GM23338 (cell line): Measurements from ENCODE around the gene LIX1L. TPM values are rescaled to one million over a fixed set of nuclear protein-coding genes. Genes with fewer than 3 reads are reported as not detected.

Experiments used
- ATAC-seq: fragments of 200-7000 bp; cut with Tn5 transposase; 3 replicates; pipeline ENCODE4 v1.9.1; 2020
- DNase-seq: peaks from one replicate; pipeline ENCODE4 v3.0.0-alpha.2; 2015; ENCODE audit warnings: low spot score
- H2AFZ ChIP-seq: fragments of 200-600 bp; sonication (generic); 2 replicates; pipeline ENCODE4 v1.8.0; 2016; ENCODE audit warnings: antibody characterized with exemption, mild to moderate bottlenecking, moderate library complexity
- H3F3A ChIP-seq: fragments of 200-600 bp; sonication (generic); replicated peaks from 2 replicates; pipeline ENCODE4 v1.8.0; 2017; ENCODE audit warnings: antibody characterized with exemption, mixed run types, low read depth
- H3K27ac ChIP-seq: fragments of 200-600 bp; sonication (generic); 2 replicates; pipeline ENCODE4 v1.6.1; 2016; ENCODE audit warnings: low read depth
- H3K27me3 ChIP-seq: fragments of 200-600 bp; sonication (generic); 2 replicates; pipeline ENCODE4 v1.8.0; 2016; ENCODE audit warnings: mild to moderate bottlenecking, mixed run types, moderate library complexity; ENCODE audit not compliant: insufficient read depth
- H3K36me3 ChIP-seq: fragments of 200-600 bp; sonication (generic); 2 replicates; pipeline ENCODE4 v1.8.0; 2016; ENCODE audit warnings: mild to moderate bottlenecking; ENCODE audit not compliant: insufficient read depth
- H3K4me1 ChIP-seq: fragments of 200-600 bp; sonication (generic); 2 replicates; pipeline ENCODE4 v1.8.0; 2016; ENCODE audit warnings: mild to moderate bottlenecking, moderate library complexity; ENCODE audit not compliant: insufficient read depth
- H3K4me2 ChIP-seq: fragments of 200-600 bp; sonication (generic); 2 replicates; pipeline ENCODE4 v1.7.1; 2017; ENCODE audit warnings: mixed run types
- H3K4me3 ChIP-seq: fragments of 200-600 bp; sonication (generic); 2 replicates; pipeline ENCODE4 v1.6.1; 2016; ENCODE audit warnings: mixed run types
- H3K79me2 ChIP-seq: fragments of 200-600 bp; sonication (generic); replicated peaks from 2 replicates; pipeline ENCODE4 v1.8.0; 2017; ENCODE audit warnings: mild to moderate bottlenecking; ENCODE audit not compliant: insufficient read depth
- H3K9me2 ChIP-seq: fragments of 200-600 bp; sonication (generic); 2 replicates; pipeline ENCODE4 v1.8.0; 2017; ENCODE audit not compliant: insufficient read depth
- H4K20me1 ChIP-seq: fragments of 200-600 bp; sonication (generic); replicated peaks from 2 replicates; pipeline ENCODE4 v1.8.0; 2017; ENCODE audit warnings: mild to moderate bottlenecking; ENCODE audit not compliant: insufficient read depth
- H3K27ac Mint-ChIP-seq: 2 replicates; pipeline ENCODE4 v1.8.0; 2020; ENCODE audit warnings: inconsistent platforms, mild to moderate bottlenecking, moderate library complexity, mixed read lengths
- H3K27me3 Mint-ChIP-seq: 3 replicates; pipeline ENCODE4 v1.8.0; 2022; ENCODE audit warnings: low read depth, mild to moderate bottlenecking, moderate library complexity, mixed read lengths, inconsistent platforms; ENCODE audit not compliant: insufficient read depth, poor library complexity
- H3K36me3 Mint-ChIP-seq: 3 replicates; pipeline ENCODE4 v1.8.0; 2021; ENCODE audit warnings: low read depth, mild to moderate bottlenecking, inconsistent platforms, moderate library complexity, mixed read lengths
- H3K4me1 Mint-ChIP-seq: 3 replicates; pipeline ENCODE4 v1.8.0; 2020; ENCODE audit warnings: mild to moderate bottlenecking, inconsistent platforms, mixed read lengths
- H3K4me3 Mint-ChIP-seq: 3 replicates; pipeline ENCODE4 v1.8.0; 2021; ENCODE audit warnings: moderate library complexity, mild to moderate bottlenecking, inconsistent platforms, mixed read lengths
- H3K9me3 Mint-ChIP-seq: 3 replicates; pipeline ENCODE4 v1.8.0; 2020; ENCODE audit warnings: moderate library complexity, mild to moderate bottlenecking, inconsistent platforms, mixed read lengths
- CREB1 ChIP-seq: fragments of 250-450 bp; sonication (Bioruptor Pico); IDR thresholded peaks from 2 replicates; pipeline ENCODE4 v1.5.0; 2020; ENCODE audit warnings: low read depth, mild to moderate bottlenecking, moderate library complexity
- CTCF ChIP-seq, 2 experiments: fragments of 200-600 bp in 1 of 2; sonication (generic) in 1 of 2; conservative IDR thresholded peaks; 2 replicates each; pipeline versions ENCODE4 v1.5.1 to v1.6.1; 2016 to 2017; ENCODE audit warnings: antibody characterized with exemption in 2 of 2, low read depth in 2 of 2, mild to moderate bottlenecking in 2 of 2, moderate library complexity in 1 of 2
- EZH2 ChIP-seq: fragments of 200-600 bp; sonication (generic); IDR thresholded peaks from one replicate; pipeline ENCODE4 v1.8.0; 2017; ENCODE audit warnings: antibody characterized with exemption, mild to moderate bottlenecking, low read depth; ENCODE audit not compliant: unreplicated experiment
- EZH2phosphoT487 ChIP-seq: fragments of 200-600 bp; sonication (generic); IDR thresholded peaks from one replicate; pipeline ENCODE4 v1.8.1; 2018; ENCODE audit warnings: antibody characterized with exemption; ENCODE audit not compliant: unreplicated experiment
- JUNB ChIP-seq: IDR thresholded peaks from one replicate; pipeline ENCODE4 v1.6.1; 2016; ENCODE audit warnings: antibody characterized with exemption; ENCODE audit not compliant: unreplicated experiment
- NANOG ChIP-seq: IDR thresholded peaks from 2 replicates; pipeline ENCODE4 v1.6.1; 2016; ENCODE audit warnings: antibody characterized with exemption, borderline replicate concordance
- POLR2AphosphoS5 ChIP-seq: IDR thresholded peaks from 2 replicates; pipeline ENCODE4 v1.6.1; 2016; ENCODE audit warnings: antibody characterized with exemption, low read depth
- STAT1 ChIP-seq: IDR thresholded peaks from one replicate; pipeline ENCODE4 v1.6.1; 2016; ENCODE audit warnings: antibody characterized with exemption; ENCODE audit not compliant: unreplicated experiment
- ZNF114 ChIP-seq: fragments of 250-450 bp; sonication (Bioruptor Pico); IDR thresholded peaks from 2 replicates; pipeline ENCODE4 v1.5.0; 2020; ENCODE audit warnings: mild to moderate bottlenecking, moderate library complexity
- ZNF331 ChIP-seq: fragments of 250-450 bp; sonication (Bioruptor Pico); IDR thresholded peaks from 2 replicates; pipeline ENCODE4 v1.5.0; 2020; ENCODE audit warnings: low read depth, mild to moderate bottlenecking, moderate library complexity
- ZNF462 ChIP-seq: fragments of 250-450 bp; sonication (Bioruptor Pico); IDR thresholded peaks from 2 replicates; pipeline ENCODE4 v1.5.0; 2020; ENCODE audit warnings: mild to moderate bottlenecking, moderate library complexity
- polyA plus RNA-seq: library from polyadenylated mRNA; unstranded; fragments of >200 nt; fragmentation: Nextera tagmentation; extraction: Ambion mirVana; gene quantifications from 2 replicates; pipeline ENCODE4 v1.2.1, GENCODE V29; 2016
- total RNA-seq: library from RNA; depleted of rRNA; stranded (reverse); fragments of >200 nt; shearing (Covaris generic); gene quantifications from 2 replicates; pipeline ENCODE4 v1.2.3, GENCODE V29; 2014
- TF ChIP-seq, protein P1 (sequence below): IDR thresholded peaks from one replicate; pipeline ENCODE4 v1.6.1; 2018; ENCODE audit warnings: antibody characterized with exemption; ENCODE audit not compliant: unreplicated experiment
- TF ChIP-seq, protein P2 (sequence below): IDR thresholded peaks from 2 replicates; pipeline ENCODE4 v1.6.1; 2016; ENCODE audit warnings: antibody characterized with exemption

LIX1L gene
- total and polyA plus RNA-seq, 2 experiments from 2014 or later = 0.76 to 2.6 TPM

DNA sequence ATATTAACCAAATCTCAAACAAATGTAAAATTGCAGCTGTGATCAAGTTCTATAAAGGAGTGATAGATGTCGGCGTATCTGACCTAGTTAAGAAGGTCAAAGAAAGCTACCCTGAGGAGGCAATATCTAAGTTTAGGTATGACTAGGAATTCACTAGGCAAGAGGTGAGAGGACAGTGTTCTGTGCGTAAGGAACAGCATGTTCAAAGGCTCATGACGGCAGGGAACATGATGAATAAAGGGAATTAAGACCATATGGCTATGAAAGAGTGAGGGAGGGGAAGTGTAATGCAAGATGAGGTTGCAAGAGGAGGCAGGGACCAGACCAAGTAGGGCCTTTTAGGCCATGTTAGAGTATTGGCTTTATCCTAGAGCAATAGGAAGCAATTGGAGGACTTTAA is 8.6 kb downstream of the LIX1L start:
- H3K27me3 Mint-ChIP-seq = peaks cover 2% of the 10 kb centered on the region
- no peaks in the 10 kb centered on the region for H3K9me2 ChIP-seq
- ATAC-seq = no peak

More for the DNA sequence above, 8.6 kb downstream of the LIX1L start:
- no peaks in the 10 kb centered on the region for H3K36me3 ChIP-seq
- H3K4me1 Mint-ChIP-seq = peaks cover 23% of the 10 kb centered on the region
- no peak for DNase-seq
- no peak overlapping the region for H3K4me2 ChIP-seq
- H3K79me2 ChIP-seq = no peaks in the 10 kb centered on the region
- no peak overlapping the region for H2AFZ ChIP-seq
- no peak overlapping the region for H3K4me3 ChIP-seq
- H3K36me3 Mint-ChIP-seq = no peaks in the 10 kb centered on the region
- H4K20me1 ChIP-seq = no peaks in the 10 kb centered on the region
- no peaks in the 10 kb centered on the region for H3F3A ChIP-seq
- no peak overlapping the region for H3K27ac Mint-ChIP-seq
- peaks cover 11% of the 10 kb centered on the region for H3K27me3 ChIP-seq
- peaks cover 12% of the 10 kb centered on the region for H3K4me1 ChIP-seq
- H3K27ac ChIP-seq = no peak overlapping the region
- H3K9me3 Mint-ChIP-seq = no peaks in the 10 kb centered on the region
- H3K4me3 Mint-ChIP-seq = no peak overlapping the region
- TF ChIP-seq, protein P1, sequence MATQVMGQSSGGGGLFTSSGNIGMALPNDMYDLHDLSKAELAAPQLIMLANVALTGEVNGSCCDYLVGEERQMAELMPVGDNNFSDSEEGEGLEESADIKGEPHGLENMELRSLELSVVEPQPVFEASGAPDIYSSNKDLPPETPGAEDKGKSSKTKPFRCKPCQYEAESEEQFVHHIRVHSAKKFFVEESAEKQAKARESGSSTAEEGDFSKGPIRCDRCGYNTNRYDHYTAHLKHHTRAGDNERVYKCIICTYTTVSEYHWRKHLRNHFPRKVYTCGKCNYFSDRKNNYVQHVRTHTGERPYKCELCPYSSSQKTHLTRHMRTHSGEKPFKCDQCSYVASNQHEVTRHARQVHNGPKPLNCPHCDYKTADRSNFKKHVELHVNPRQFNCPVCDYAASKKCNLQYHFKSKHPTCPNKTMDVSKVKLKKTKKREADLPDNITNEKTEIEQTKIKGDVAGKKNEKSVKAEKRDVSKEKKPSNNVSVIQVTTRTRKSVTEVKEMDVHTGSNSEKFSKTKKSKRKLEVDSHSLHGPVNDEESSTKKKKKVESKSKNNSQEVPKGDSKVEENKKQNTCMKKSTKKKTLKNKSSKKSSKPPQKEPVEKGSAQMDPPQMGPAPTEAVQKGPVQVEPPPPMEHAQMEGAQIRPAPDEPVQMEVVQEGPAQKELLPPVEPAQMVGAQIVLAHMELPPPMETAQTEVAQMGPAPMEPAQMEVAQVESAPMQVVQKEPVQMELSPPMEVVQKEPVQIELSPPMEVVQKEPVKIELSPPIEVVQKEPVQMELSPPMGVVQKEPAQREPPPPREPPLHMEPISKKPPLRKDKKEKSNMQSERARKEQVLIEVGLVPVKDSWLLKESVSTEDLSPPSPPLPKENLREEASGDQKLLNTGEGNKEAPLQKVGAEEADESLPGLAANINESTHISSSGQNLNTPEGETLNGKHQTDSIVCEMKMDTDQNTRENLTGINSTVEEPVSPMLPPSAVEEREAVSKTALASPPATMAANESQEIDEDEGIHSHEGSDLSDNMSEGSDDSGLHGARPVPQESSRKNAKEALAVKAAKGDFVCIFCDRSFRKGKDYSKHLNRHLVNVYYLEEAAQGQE = no peak
- no peak for TF ChIP-seq POLR2AphosphoS5
- TF ChIP-seq ZNF114 (CRISPR knock-in tag) = no peak
- TF ChIP-seq JUNB = no peak
- TF ChIP-seq ZNF331 (CRISPR knock-in tag) = no peak
- TF ChIP-seq NANOG = no peak
- TF ChIP-seq, protein P2, sequence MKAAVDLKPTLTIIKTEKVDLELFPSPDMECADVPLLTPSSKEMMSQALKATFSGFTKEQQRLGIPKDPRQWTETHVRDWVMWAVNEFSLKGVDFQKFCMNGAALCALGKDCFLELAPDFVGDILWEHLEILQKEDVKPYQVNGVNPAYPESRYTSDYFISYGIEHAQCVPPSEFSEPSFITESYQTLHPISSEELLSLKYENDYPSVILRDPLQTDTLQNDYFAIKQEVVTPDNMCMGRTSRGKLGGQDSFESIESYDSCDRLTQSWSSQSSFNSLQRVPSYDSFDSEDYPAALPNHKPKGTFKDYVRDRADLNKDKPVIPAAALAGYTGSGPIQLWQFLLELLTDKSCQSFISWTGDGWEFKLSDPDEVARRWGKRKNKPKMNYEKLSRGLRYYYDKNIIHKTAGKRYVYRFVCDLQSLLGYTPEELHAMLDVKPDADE = no peak
- no peak for TF ChIP-seq EZH2phosphoT487
- no peak for TF ChIP-seq CTCF (conservative IDR thresholded peaks at IDR 0.05; ENCODE audit: low read depth in 2 of 2)
- TF ChIP-seq EZH2 = no peak
- no peak for TF ChIP-seq STAT1
- TF ChIP-seq CREB1 (CRISPR knock-in tag) = no peak
- no peak for TF ChIP-seq ZNF462 (CRISPR knock-in tag)
